Measurements from ENCODE around the gene RCN1. TPM values are rescaled to one million over a fixed set of nuclear protein-coding genes. Genes with fewer than 3 reads are reported as not detected.

The RCN1 gene
- total RNA-seq, 6 experiments from 2014 or later = 30.7 to 52.4 (median 37.7) TPM

DNA sequence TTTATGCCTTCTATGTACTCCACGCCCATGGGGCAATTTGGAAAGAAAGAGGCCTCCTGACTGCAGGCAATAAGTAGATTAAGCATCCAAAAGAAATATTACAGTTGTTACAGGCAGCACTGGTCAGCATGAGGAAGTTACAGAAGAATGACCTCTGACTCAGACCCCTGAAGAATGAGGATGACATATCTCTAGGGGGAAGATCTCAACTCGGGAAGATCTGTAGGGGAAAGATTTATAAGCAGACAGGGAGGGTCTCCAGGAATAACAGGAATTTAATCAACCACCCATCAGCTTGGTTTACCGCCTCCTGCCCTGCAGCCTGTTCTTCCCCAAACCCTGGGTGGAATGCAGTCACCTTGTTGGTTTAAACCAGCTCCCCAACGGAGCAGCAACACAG, 58.0 kb downstream of the RCN1 start:
- Histone ChIP-seq H3K27me3 (no peaks in the 10 kb centered on the region), H3K9me3 (no peaks in the 10 kb centered on the region), H3K4me1 (no peaks in the 10 kb centered on the region), H3K27ac (no peak overlapping the region), H3K4me3 (no peak overlapping the region), H3K36me3 (no peaks in the 10 kb centered on the region)
- TF ChIP-seq, protein P1, sequence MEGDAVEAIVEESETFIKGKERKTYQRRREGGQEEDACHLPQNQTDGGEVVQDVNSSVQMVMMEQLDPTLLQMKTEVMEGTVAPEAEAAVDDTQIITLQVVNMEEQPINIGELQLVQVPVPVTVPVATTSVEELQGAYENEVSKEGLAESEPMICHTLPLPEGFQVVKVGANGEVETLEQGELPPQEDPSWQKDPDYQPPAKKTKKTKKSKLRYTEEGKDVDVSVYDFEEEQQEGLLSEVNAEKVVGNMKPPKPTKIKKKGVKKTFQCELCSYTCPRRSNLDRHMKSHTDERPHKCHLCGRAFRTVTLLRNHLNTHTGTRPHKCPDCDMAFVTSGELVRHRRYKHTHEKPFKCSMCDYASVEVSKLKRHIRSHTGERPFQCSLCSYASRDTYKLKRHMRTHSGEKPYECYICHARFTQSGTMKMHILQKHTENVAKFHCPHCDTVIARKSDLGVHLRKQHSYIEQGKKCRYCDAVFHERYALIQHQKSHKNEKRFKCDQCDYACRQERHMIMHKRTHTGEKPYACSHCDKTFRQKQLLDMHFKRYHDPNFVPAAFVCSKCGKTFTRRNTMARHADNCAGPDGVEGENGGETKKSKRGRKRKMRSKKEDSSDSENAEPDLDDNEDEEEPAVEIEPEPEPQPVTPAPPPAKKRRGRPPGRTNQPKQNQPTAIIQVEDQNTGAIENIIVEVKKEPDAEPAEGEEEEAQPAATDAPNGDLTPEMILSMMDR (IDR thresholded peaks at IDR 0.05) = no peak
- TF ChIP-seq POLR2A (IDR thresholded peaks at IDR 0.05) = no peak
- intact Hi-C loops (cut with DNase I) = no loop called here
- WGBS (ENCODE audit: insufficient coverage, low coverage, low lambda C conversion rate, missing lambda C conversion rate) = 46% methylated on average over 2 of the region's 4 CpGs
- ATAC-seq (no peak), DNase-seq (no peak)

DNA sequence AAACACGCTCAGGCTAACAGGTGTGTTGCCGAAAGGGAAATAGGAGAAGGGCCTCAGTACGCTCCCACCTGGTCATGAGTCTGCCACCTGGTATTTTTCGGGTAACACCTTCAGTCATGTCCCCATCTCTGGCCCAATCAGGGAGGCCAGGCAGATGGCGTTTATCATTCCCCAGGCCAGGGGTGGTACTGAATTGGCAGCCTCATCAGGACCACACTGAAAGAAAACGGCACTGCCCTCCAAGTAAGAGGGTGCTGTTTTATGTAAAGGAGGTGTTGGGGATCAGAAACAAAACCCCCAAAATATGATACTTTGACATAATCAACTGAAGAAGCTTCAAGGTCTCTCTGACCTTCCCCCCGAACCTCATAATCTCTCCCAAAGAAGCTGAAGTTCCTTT, 58.9 kb downstream of the RCN1 start:
- Histone ChIP-seq H3K4me1 (no peaks in the 10 kb centered on the region), H3K4me3 (no peak overlapping the region), H3K36me3 (no peaks in the 10 kb centered on the region), H3K27me3 (no peaks in the 10 kb centered on the region), H3K9me3 (no peaks in the 10 kb centered on the region), H3K27ac (no peak overlapping the region)
- 75% methylated on average over 1 of the region's 7 CpGs for WGBS (ENCODE audit: insufficient coverage, low coverage, low lambda C conversion rate, missing lambda C conversion rate)
- DNase-seq (no peak), ATAC-seq (no peak)
- intact Hi-C loops (cut with DNase I) = no loop called here
- TF ChIP-seq POLR2A (IDR thresholded peaks at IDR 0.05) = no peak

DNA sequence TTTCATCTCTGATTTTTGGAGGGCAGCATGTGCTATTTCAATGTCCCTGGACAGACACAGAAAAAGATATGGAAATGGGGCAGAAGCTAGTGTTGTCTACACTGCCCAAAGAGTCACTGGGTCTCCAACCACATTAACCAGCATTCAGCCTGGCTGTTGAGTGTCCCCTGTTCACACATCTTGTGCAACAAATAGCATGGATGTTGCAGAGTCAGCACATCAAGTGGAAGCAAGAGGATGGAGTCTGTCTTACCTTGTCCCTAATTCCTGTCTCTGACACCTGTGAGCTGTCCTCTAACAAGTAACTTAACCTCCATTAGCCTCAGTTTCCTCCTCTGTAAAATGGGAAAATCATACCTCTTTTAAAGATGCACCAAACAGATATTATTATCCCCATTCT, 60.2 kb downstream of the RCN1 start:
- no peaks in the 10 kb centered on the region for H3K9me3 ChIP-seq
- H3K36me3 ChIP-seq = no peaks in the 10 kb centered on the region
- no peaks in the 10 kb centered on the region for H3K27me3 ChIP-seq
- H3K4me1 ChIP-seq = no peaks in the 10 kb centered on the region
- intact Hi-C loops (cut with DNase I) = no loop called here
- H3K4me3 ChIP-seq = no peak overlapping the region
- TF ChIP-seq, protein P1 (IDR thresholded peaks at IDR 0.05) = no peak
- no peak for TF ChIP-seq POLR2A (IDR thresholded peaks at IDR 0.05)
- no peak overlapping the region for H3K27ac ChIP-seq
- ATAC-seq = no peak
- no peak for DNase-seq

DNA sequence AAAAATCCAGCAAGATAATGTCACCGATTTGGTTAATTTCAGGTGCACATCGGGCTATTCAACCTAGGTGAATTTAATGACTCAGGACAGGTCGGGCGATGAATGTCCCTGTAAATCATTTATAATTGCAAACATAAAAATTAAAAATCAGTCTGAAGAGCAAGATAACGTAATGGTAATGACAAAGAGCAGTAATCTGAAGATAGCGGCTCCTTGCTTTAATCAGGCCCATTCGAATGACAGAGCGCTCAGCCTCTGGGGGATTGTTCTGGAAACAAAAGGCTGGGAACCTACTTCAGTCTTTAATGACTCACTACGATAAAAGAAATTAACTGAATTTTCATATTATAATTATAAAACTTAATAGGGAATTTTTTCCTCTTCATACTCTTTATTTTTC, 61.3 kb downstream of the RCN1 start:
- Histone ChIP-seq H3K27ac (no peak overlapping the region), H3K27me3 (no peaks in the 10 kb centered on the region), H3K4me3 (no peak overlapping the region), H3K36me3 (no peaks in the 10 kb centered on the region), H3K4me1 (no peaks in the 10 kb centered on the region), H3K9me3 (no peaks in the 10 kb centered on the region)
- intact Hi-C loops (cut with DNase I) = no loop called here
- no peak for DNase-seq
- WGBS (ENCODE audit: insufficient coverage, low coverage, low lambda C conversion rate, missing lambda C conversion rate) = 67% methylated on average over 9 of the region's 9 CpGs
- no peak for TF ChIP-seq POLR2A (IDR thresholded peaks at IDR 0.05)
- TF ChIP-seq, protein P1 (IDR thresholded peaks at IDR 0.05) = no peak
- ATAC-seq = no peak

DNA sequence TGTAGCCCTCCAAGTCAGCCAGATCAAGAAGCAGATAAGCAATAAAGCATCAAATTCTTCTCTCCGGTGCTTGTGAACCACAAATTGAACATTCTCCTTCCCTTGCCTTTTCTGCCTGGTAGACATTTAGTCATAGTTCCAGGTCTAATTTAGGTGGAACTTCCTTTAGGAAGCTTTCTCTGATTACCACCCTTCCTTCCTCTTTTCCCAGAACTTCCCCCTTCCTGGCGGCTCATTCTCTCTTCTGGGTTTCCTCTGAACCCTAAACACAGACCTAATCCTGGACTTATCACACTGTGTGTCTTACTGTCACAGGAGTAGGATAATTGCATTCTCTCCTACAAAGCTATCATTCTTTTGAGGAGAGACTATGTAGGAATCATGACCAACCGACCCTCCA, 61.9 kb downstream of the RCN1 start:
- DNase-seq (no peak), ATAC-seq (no peak)
- Histone ChIP-seq H3K9me3 (no peaks in the 10 kb centered on the region), H3K27ac (no peak overlapping the region), H3K27me3 (no peaks in the 10 kb centered on the region), H3K4me1 (no peaks in the 10 kb centered on the region), H3K36me3 (no peaks in the 10 kb centered on the region), H3K4me3 (no peak overlapping the region)
- TF ChIP-seq POLR2A (IDR thresholded peaks at IDR 0.05) = no peak
- TF ChIP-seq, protein P1 (IDR thresholded peaks at IDR 0.05) = no peak
- WGBS (ENCODE audit: insufficient coverage, low coverage, low lambda C conversion rate, missing lambda C conversion rate) = 11% methylated on average over 3 of the region's 3 CpGs
- intact Hi-C loops (cut with DNase I) = no loop called here

All from right lobe of liver (tissue), 6 donors.